ENCODE data around the gene TMEM192.
A peak's percentile ranks its signal among the peaks of the same experiment; 100 is the strongest.
"Not testable (repeated sequence)": the region's sequence is repeated elsewhere in the genome, so short reads cannot be mapped to it uniquely, and the experiment has no call there.

Gene TMEM192

GRCh38 chr4:165088366-165088765 lies 24.3 kb downstream of the TMEM192 start:
- no peak for DNase-seq

DNA sequence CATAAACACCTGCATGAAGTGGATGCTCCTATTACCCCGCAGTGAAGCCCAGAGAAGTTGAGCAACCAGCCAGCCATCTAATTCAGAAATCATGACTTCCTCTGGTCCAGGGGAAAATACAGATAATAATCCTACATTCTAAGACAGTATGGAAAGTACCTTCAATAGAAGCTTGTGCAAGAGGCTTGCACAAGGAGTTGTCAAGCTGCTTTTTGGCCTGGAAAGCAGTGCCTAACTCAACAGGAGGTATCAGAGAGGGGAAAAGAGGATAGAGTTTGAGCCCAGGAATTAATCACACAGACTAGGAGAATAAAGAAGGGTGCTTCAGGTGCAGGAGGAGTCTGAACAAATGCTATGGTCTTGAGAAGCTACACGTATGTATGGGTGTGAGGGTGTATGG lies 26.7 kb downstream of the TMEM192 start:
- no peak for DNase-seq

- DNase-seq, result not testable (repeated sequence)
Measured at GRCh38 chr4:165084787-165085186, 27.9 kb downstream of the TMEM192 start.

- DNase-seq, result peak; percentile 38 to 77 (median 50)
Measured at GRCh38 chr4:165079476-165079875, 33.2 kb downstream of the TMEM192 start.

GRCh38 chr4:165077034-165077578 lies 35.6 kb downstream of the TMEM192 start:
- DNase-seq, result no peak

- not testable (repeated sequence) for DNase-seq
Measured at GRCh38 chr4:165073346-165073745, 39.3 kb downstream of the TMEM192 start.

DNA sequence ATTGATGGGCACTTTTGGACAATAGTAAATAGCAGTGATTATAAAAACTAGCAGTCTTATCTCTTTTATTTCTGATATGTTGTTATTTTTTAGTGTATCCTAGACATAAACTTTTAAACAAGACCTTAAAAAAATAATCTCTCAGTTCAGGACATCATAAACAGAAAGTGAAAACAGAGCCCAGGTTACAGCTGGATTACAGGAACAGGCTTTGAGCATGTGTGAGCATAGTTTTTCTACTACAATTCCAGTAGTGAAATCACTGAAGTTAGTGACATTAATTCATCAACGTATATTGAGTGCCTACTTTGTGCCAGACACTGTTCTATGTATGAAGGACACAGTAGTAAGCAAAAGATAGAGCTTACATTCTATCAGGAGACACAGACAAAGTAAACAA lies 42.1 kb downstream of the TMEM192 start:
- DNase-seq, result no peak

- DNase-seq, result no peak
Measured at GRCh38 chr4:165060938-165061337, 51.7 kb downstream of the TMEM192 start.

DNA sequence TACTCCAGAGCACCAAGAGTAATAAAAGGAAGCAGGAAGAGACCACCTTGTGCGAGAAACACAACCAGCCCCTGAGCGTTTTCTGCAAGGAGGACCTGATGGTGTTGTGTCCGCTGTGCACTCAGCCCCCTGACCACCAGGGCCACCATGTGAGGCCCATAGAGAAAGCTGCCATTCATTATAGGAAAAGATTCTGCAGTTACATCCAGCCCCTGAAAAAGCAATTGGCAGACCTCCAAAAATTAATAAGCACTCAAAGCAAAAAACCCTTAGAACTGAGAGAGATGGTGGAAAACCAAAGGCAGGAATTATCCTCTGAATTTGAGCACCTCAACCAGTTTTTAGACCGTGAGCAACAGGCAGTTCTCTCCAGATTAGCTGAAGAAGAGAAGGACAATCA lies 53.3 kb downstream of the TMEM192 start:
- peak; percentile 20 to 75 (median 43) for DNase-seq

DNA sequence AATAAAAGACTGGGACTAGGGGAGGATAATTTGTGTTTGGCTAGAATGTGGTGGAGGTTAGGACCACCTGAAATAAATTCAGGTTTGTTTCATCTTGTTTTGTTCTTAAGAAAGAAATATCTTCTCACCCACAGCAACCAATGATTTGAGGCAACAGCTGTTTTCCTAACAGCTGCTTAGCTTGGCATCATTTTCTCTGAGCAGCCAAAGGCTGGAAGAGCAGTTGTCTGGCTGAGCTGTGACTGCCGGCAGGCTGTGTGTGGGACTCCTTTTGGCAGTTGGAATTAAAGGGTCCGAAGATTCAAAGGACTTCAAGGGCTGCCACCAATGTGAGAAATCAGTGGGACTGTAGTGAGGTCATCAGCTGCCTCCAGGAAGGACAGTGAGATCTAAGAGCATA lies 54.0 kb downstream of the TMEM192 start:
- no peak for DNase-seq

DNA sequence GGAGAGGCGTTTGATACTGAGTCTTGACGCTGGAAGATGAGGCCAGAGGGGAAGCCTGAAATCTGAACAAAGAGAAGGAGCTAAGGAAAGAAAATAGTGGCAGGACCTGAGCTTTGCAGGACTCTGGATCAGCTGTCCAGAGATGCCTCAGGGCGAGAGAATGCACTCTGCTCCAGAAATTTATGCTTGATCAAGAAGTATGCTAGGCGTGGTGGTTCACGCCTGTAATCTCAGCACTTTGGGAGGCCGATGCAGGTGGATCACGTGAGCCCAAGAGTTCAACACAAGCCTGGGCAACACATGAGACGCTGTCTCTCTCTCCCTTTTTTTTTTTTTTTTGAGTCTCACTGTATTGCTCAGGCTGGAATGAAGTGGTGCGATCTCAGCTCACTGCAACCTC lies 57.1 kb downstream of the TMEM192 start:
- no peak for DNase-seq

GRCh38 chr4:165053645-165054044 lies 59.0 kb downstream of the TMEM192 start, which contains the start of gene TRIM75:
Gene TRIM75, plus strand, starts transcription at chr4:165053866. Its CDS starts 5,282 bp downstream, at chr4:165059148.
- DNase-seq, result no peak

- no peak for DNase-seq
Measured at GRCh38 chr4:165052627-165053026, 60.0 kb downstream of the TMEM192 start.

GRCh38 chr4:165048170-165048569 lies 64.5 kb downstream of the TMEM192 start:
- DNase-seq, result no peak

GRCh38 chr4:165031436-165032211 lies 81.0 kb downstream of the TMEM192 start, which contains the start of gene TRIM60:
Gene TRIM60, plus strand, starts transcription at chr4:165031999. Its CDS starts 8,074 bp downstream, at chr4:165040073.
- no peak for DNase-seq

DNA sequence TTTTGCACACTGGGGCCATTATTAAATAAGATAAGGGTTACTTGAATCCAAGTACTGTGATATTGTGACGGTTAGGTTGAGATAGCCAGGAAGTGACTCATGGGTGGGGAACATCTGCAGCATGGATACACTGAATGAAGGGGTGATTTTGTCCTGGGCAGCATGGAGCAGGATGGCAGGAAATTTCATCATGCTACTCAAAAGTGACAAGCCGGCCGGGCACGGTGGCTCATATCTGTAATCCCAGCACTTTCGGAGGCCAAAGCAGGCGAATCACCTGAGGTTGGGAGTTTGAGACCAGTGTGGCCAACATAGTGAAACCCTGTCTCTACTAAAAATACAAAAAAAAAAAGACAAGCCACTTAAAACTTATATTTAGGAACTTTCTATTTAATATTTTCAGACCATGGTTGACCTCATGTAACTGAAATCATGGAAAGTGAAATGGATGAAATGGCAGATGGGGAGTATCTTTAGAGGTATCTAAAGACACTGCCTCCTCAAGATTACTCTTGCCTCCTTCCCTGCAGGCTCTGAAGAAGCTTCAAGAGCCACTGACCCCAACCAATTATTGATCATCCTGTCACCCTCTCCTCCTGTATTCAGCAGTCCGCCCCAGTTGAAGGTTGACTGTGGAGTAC lies 84.8 kb downstream of the TMEM192 start:
- no peak for DNase-seq

DNA sequence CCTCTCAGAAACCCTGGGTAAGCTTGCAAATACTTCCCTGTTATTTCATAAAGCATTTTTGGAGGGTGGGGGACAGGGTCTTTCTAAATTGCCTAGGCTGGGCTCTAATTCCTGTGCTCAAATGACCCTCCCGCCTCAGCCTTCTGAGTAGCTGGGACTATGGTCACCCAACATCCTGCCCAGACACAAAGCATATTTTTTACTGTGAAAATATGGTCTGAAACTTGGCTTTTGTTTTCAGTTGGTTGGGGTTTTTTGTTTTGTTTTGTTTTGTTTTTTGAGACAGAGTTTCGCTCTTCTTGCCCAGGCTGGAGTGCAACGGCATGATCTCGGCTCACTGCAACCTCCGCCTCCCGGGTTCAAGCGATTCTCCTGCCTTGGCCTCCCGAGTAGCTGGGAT lies 86.9 kb downstream of the TMEM192 start:
- DNase-seq, result not testable (repeated sequence)
